Activated CD8-positive, alpha-beta memory T cell treated with anti-CD3 and anti-CD28 coated beads for 1 hour (primary cell): ENCODE results near the gene CAMTA1.

Experiments used
- DNase-seq, 2 donors: peaks; one replicate each; pipeline ENCODE4 v3.0.0-alpha.2; 2020; ENCODE audit warnings: low read depth in 1 of 2; ENCODE audit errors: extremely low read depth in 1 of 2

CAMTA1 gene

DNA sequence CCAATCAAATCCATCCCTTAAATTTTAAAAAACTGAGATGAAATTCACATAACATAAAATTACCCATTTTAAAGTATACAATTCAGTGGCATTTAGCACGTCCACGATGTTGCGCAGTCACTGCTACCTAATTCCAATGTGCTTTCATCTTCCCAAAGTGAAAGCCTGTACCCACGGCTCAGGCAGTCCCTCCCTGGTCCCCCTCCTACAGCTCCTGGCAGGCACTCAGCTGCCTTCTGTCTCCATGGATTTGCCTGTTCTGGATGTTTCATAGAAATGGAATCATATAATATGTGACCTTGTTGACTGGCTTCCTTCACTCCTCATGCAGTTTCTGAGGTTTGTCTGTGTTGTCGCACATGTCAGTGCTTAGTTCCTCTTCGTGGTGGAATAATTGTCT, 386.3 kb downstream of the CAMTA1 start:
- DNase-seq: no peak

DNA sequence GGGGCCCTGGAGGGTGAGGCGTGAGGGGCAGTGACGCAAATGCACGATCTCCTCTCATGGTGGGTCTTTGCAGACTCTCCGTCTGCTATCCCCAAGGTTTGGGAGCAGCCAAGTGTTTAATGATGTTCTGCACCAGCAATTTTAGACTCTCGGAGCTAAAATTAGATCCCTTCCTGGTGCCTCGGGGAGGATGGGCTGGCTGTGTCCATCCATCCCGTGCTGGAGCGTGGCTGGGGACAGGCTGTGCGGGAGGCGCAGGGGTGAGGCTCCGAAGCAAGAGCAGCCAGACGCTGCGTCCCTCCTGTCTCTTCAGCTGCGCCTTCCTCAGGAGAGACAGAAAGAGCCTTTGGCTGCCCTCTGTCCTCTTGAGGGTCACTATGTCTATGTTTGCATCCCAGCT, 387.6 kb downstream of the CAMTA1 start:
- DNase-seq: no peak

DNA sequence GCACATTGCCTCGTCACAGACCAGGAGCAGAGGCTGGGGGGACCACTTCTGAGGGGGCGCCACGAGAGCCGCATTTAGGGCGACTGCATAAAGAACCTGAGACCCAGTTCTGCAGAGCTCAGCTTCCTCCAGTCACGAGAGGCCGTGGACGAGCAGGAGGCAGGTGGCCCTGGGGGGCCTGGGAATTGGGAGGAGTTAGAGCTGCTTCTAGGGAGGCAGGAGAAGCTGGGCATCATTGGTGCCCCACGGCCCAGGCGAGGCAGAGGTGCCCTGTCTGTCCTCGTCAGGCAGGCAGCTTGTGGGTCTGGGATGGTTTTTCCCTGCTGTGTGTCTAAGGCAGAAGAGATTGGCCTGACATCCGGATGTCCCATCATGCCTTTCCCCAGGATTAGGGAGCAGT, 389.3 kb downstream of the CAMTA1 start:
- no peak for DNase-seq

DNA sequence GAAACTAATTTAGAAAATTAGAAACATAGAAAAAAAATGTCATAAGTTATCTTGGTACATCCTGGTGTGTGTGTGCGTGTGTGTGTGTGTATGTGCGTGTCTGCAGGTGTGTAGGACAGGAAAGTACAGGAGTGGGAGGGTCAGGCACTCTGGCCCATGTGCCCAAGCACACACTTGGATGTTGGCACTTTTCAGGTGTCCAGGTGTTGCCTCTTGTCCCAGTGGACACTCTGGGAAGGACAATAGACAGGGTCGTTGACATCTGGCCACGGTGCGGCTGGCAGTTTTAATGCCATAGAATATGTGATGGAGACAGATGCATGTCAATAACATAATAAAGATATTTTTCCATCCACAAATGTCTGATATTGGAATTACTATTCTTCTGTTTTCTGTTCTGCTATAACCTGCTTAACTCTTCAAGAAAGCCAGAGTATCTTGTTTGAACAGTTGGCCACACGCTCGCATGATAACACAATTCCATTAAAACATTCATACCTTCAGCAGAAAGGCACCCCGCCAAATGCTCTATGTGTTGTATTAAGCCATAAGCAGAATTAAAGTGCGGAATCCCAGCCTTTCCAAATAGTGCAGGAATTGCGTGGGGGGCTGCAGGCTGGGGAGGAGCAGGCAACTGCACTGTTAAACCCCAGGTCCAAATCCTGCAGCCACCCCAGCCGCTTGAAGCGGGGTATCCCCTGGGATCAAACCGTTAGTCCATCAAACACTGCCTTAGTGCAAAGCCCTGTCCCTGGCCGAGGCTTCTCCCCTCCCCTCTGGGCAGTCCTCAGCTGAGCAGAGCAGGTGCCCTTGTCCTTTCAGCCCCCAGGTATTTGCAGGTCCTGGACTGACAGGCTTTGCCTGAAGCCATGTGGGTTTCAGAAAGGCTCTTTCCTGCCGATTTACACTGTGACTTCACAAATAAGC, 390.0 kb downstream of the CAMTA1 start:
- DNase-seq: no peak

DNA sequence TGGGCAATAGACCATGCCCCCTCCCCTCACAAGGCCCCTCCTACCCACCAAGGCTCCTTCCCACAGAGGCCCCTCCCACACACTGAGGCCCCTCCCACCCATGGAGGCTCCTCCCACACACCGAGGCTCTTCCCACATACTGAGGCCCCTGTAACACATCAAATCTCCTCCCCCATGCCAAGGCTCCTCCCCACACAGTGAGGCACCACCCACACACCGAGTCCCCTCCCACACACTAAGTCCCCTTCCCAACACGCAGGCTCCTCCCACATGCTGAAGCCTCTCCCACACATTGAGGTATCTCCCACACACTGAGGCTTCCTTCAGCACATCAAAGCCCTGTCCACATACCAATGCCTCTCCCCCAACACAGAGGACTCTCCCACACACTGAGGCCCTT, 391.8 kb downstream of the CAMTA1 start:
- DNase-seq: no peak

DNA sequence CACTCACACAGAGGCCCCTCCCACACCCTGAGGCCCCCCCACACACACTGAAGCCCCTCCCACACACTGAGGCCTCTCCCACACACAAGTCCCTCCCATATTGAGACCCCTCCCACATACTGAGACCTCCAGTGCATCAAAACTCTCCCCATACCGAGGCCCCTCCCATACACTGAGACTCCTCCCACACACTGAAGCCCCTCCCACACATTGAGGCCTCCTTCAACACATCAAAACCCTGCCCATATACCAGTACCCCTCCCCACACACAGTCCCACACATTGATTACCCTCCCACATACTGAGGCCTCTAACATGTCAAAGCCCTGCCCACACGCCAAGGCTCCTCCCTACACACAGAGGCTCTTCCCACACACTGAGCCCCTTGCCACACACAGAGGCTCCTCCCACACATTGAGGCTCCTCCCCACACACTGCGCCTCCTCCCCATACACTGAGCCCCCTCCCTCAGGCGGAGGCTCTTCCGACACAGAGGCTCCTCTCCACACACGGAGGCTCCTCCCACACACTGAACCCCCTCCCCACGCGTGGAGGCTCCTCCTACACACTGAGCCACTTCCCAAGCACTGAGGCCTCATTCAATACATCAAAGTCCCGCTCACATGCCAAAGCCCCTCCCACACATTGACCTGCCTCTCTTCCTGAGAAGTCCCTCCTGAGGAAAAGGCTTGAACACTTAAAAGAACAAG, 392.3 kb downstream of the CAMTA1 start:
- DNase-seq: no peak

DNA sequence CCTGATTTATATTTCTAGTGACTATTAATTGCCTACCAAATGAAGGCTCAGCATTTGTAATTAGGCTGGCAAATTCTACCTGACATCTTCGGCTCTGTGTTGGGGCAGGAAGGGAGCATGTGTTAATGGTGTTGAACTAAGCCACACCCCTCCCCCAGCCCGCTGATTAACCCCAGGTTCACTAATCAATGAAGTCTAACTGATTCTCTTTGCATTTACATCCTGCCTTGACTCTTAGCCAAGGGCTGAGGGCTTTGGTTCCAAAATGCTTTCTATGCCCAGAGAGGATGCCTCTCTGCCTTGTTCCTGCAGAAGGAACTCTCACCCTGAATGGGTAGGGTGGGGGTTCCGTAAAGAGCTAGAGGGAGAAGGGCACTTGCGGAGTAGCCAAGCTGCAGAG, 393.1 kb downstream of the CAMTA1 start:
- no peak for DNase-seq

DNA sequence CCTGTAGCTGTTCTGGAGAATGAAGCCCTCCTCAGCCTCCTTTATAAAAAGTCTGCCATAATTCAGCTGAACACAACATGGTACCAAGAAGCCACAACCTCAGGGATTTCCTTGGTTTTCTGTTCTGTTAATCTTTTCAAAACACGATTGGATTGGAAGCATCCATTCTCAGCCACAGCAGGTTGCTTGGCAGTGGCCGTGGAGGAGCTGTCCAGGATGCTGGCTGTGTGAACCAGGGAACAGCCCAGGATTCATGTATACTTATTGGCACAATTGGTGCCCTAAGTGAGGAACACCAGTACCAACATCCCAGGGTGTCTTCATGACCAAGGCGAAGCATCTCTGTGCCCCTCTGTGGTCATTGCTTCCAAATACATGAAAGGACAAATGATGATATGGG, 393.5 kb downstream of the CAMTA1 start:
- DNase-seq: no peak

DNA sequence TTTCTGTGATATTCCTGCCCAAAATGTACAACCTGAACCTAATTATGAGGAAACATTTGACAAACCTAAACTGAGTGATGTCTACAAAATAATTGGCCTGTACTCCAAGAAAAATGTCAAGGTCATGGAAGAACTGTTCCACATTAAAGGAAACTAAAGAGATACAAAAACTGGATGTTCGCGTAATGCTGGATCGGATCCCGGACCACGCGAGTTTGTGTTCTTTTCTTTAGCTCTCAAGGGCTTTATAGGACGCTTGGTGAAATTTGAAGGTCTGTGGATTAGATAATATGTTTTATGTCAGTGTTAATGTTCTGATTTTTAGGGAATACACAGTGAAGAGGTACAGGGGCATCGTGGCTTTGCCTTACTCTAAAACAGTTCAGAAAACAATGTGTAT, 400.5 kb downstream of the CAMTA1 start:
- no peak for DNase-seq

DNA sequence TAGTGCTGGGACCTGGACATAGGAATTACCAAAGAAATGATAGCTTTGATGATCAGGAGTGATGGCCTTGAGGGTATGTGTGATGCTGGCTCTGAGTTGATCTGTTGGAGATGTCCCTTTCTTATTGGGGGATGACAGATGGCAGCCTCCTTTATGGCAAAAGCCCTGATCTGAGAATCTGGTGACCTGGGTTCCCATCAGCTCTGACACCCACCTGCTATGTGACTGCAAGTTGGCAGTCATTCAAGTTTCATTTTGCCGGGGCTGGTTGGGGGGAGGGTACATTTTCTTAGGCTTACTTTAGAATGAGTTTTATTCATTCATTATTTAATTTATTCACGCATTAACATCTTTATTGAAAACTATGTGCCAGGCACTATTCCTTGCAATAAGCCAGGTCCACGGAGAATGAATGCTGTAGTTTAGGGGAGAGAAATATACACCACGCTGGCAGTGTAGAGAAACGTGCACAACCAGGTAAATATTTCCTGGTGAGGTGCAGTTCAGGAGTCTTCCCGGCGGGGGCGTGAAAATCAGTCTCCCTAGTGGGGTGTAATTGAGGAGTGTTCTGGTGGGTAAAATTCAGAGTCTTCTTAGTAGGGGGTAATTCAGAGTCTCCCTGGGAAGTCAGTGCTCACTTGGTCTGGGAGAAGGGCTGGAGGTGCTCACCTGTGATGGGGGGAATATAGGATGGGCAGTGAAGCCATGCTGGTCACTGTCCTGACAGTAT, 401.3 kb downstream of the CAMTA1 start:
- DNase-seq: no peak

DNA sequence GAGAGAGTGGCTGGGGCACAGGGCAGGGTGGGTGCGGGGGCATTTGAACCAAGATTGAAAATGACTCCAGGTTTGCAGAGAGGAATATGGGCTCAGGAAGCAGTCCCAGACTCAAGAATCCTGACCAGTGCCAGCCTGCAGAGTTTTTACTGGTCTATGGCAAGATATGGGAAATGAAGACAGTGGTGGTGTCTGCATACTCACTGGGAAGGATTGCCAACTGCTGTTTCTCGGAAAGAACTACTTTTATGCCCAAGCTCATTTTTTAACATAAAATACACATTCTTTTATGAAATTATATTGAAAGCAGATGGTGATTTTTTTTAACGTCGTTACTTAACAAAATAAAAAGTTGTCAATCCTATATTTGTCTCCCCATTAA, 401.8 kb downstream of the CAMTA1 start:
- DNase-seq: no peak

DNA sequence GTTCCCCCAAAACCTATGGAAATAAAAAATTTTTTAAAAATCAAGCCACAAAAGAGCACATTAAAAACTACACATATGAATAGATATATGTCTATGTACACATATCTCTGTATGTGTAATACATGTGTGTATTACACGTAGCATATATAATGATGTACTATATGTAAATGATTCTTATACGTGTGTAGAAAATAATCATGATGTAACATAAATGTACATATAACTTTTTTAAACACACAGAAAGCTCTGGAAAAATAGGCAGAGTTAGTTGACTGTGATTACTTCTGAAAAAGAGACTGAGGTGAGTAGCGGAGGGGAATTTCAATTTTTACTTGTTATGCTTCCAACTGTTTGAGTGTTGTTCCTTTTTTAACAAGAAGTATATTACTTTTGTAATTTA, 405.0 kb downstream of the CAMTA1 start:
- DNase-seq: no peak

DNA sequence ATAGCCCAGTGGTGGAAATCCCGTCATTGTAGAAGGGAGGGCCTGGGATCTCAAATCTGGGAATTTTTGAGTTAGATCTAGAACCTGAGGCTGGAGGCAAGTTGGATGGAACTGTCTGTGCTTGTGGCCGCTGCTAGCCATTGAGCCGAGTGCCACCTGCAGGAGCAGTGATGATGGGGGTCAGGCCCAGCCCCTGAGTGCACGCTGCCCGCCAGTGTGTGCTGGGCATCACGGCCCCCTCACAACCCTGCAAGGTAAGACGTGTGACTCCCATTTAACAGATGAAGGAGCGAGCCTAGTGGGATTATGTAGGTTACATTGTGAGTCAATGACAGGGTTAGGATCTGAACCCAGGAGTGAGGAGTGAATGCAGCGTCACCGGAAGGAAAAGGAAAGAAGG, 407.2 kb downstream of the CAMTA1 start:
- DNase-seq: no peak

DNA sequence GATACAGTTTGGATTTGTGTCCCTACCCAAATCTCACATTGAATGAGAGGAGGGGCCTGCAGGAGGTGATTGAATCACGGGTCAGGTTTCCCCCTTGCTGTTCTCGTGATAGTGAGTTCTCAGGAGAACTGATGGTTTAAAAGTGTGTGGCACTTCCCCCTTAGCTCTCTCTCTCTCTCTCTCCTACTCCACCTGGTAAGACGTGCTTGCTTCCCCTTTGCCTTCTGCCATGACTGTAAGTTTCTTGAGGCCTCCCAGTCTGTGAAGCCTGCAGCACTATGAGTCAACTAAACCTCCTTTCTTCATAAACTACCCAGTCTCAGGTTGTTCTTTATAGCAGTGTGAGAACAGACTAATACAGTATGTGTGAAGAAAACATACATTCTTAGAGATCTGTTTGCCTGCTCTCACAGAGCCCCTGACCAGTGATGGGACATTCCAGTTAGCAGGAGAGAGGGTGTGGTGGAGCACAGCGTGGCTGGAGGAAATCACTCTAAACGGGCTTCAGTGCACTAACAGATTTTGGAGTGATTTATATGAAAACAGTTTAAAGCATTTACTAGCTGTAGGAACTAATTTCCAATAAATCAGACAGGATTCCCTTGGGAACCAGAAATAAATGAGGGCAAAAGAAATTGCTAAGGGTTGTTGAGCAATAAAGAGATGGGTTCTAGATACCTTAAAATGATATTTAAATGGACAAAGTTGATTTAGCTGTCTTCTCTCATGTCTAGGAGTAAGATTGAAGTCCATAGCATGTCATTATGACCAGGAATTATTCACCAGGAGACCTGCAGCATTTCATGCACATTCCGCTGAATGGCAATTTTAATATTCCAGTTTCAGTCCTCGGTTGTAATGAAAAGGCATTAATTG, 411.0 kb downstream of the CAMTA1 start:
- DNase-seq: no peak

DNA sequence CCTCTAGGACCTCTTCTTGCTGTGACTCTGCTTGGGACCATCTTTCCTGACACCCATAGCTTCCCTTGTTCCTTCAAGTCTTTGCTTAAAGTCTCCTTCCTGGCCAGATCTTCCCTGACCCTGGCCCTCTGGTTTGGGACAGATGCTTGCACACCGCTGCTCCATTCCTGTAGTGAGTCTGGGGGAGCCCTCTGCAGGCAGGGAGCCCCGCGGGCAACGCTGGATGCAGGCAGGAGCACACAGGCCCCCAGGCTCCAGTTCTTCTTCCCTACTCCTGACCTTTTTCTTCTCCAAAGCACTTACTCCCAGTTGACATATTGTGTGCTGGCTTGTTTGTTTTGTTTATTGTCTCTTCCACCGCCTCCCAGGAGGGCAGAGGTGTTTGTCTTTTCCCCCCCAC, 413.4 kb downstream of the CAMTA1 start:
- no peak for DNase-seq

DNA sequence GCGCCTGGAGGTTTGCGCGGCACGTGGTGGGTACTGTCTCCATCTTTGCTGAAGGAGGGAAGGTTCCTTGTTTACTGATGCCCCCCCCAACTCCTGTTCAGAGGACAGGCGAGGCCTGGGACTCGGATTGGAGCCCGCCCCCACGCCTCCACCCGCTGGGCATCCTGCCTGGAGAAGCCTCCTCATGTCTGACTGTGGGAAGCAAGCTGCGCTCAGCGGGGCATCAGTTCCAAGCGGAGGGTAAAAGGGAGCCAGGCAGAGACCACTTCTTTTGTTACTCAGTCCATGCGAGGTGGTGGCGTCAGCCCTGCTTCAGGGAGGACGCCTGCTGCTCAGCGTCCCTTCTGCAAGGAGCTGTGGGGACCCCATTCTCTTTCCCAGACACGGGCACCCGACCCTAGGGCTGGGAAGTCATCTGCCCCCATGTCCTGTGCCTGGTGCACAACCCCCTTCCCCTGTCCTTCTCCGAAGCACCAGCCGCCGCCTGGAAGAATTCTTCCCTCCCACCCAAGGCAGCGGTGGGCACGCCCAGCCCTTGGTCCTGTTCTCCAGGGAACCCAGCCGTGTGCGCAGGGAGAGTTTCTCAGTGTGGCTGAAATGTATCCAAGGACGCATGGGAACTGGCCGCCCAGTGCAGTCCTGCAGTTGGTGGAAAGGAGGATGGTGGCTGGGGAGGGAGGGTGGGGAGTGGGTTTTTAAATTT, 414.0 kb downstream of the CAMTA1 start:
- no peak for DNase-seq

DNA sequence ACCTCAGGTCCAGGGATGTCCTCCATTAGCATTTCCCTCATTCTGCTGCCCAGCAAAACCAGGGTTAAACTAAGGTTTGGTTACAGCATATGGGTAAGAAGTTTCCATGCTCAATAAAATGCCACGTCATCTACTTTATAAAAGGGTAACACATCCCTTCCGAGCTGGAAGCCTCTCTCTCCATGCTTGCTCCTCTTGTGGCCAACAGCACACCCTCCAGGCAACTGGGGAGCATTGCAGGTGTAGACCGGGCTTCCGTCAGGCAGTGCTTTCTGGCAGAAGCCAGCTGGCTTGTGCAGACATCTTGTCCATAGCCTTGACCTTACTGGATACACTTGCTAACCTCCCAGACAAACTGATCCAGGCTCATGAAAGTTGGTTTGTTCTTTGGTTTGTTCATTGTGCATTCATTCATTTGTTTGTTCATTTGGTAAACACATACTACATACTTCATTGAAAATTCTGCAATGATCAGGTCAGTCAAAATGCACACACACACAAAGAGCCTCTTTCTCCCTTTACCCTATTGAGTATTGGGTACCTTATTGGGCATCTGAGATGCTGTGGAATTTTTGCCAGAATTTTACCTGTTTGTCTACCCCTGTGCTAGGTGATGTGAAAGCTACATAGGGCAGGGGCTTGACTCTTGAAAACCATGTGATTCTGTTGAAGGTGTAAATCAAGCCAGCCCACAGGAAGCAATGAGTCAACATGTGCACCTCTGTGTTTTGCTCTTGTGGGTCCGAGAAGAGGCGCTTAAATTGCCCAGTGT, 422.8 kb downstream of the CAMTA1 start:
- no peak for DNase-seq

DNA sequence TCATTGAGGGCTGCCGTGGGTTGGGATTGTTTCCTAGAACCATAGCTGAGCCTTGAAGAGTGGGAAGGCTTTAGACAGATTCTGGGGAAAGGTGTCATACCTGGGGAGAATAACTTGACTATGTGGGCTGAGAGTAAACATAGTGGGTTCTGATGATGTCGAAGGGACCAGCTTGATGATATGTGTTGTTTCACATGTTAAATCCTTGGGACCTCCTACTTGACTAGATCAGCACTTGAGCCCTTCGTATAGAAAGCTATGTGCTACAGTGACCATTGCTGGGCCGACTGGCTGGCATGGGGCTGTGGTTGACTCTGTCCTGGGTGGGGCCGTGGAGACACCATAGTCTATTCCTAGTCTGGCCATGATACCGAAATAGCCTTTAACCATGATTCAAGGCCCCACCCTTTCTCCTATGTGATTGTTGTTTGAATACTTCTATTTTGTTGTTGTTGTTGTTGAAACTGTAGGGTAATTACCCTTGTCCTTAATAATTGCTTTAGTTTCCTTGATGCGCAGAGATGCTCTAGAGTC, 423.5 kb downstream of the CAMTA1 start:
- DNase-seq: no peak

DNA sequence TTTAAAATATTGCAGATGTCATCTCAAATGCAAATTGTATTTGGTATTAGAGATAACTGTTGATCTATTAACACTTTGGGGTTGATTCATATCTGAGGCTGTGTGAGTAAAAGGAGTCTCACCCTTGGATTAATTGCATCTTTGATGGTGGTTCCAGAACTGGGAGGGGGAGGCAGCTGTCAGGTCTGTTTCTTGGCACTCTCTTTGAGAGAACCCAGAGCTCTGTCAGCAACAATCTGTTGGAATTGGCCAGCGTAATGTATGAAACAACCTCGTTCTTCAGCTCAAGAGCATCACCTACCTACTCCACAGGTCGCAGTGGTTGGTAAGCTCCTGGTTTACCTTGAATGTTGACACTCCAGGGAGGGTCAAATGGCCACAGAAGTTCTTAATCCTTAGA, 424.1 kb downstream of the CAMTA1 start:
- no peak for DNase-seq
